Central memory CD8-positive, alpha-beta T cell (primary cell): ENCODE measurements around the gene GPR161.
A peak's percentile ranks its signal among the peaks of the same experiment; 100 is the strongest.

Experiments used
- ATAC-seq: fragments of 150-1000 bp; cut with Tn5 transposase; replicated peaks from 2 replicates; pipeline ENCODE4 v1.10.0; 2022; ENCODE audit warnings: mild to moderate bottlenecking, moderate FRiP score, moderate number of reproducible peaks; ENCODE audit not compliant: poor library complexity, severe bottlenecking; ENCODE audit errors: extremely low read depth
- DNase-seq, 2 donors: peaks; one replicate each; pipeline ENCODE4 v3.0.0; 2021; ENCODE audit warnings: low spot score in 2 of 2
- H3K27ac Mint-ChIP-seq: one replicate; pipeline ENCODE4 v1.8.0; 2022; ENCODE audit warnings: low read depth, mild to moderate bottlenecking, moderate library complexity, mixed read lengths
- H3K27me3 Mint-ChIP-seq: one replicate; pipeline ENCODE4 v1.8.0; 2022; ENCODE audit warnings: mixed read lengths
- H3K36me3 Mint-ChIP-seq: one replicate; pipeline ENCODE4 v1.8.0; 2022; ENCODE audit warnings: mild to moderate bottlenecking, moderate library complexity, mixed read lengths; ENCODE audit not compliant: insufficient read depth
- H3K4me1 Mint-ChIP-seq: one replicate; pipeline ENCODE4 v1.8.0; 2022; ENCODE audit warnings: mixed read lengths
- H3K4me3 Mint-ChIP-seq: one replicate; pipeline ENCODE4 v1.8.0; 2022; ENCODE audit warnings: mild to moderate bottlenecking, moderate library complexity, mixed read lengths
- H3K9me3 Mint-ChIP-seq: one replicate; pipeline ENCODE4 v1.8.0; 2022; ENCODE audit warnings: mixed read lengths

GPR161 gene

GRCh38 chr1:168139070-168139469 is 2.3 kb upstream of the GPR161 start:
- ATAC-seq (no peak), DNase-seq (no peak)
- Mint-ChIP-seq H3K9me3 (no peaks in the 10 kb centered on the region), H3K36me3 (peaks cover 1% of the 10 kb centered on the region), H3K4me1 (peaks cover 16% of the 10 kb centered on the region), H3K4me3 (no peak overlapping the region), H3K27ac (no peak overlapping the region), H3K27me3 (peaks cover 34% of the 10 kb centered on the region)

DNA sequence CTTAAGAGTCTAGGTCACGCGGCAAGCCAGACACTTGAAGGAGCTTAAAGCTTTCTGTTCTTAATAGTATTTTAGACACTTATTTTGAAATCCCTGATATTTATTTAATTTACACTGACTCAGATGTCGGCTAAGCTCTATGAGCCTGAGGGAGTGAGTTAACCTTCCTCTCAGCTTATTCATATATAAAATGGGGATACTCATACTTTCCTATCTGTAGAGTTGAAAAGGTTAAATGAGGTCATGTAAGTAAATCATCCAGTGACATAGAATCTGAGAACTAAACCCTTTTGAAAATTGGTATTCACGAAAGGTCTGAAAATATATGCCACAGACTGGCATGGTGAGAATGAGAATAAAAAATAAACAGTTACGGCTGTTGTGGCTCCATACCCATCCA is 1.4 kb upstream of the GPR161 start:
- H3K36me3 Mint-ChIP-seq = peaks cover 1% of the 10 kb centered on the region

GRCh38 chr1:168137515-168137821 is 738 bp upstream of the GPR161 start:
- Mint-ChIP-seq H3K36me3 (peaks cover 1% of the 10 kb centered on the region), H3K27ac (peak overlapping the region; percentile 82), H3K27me3 (peaks cover 50% of the 10 kb centered on the region), H3K4me3 (peak overlapping the region; percentile 91), H3K4me1 (peaks cover 16% of the 10 kb centered on the region), H3K9me3 (no peaks in the 10 kb centered on the region)
- DNase-seq = no peak
- no peak for ATAC-seq

More for the DNA sequence above, 1.4 kb upstream of the GPR161 start:
- Mint-ChIP-seq H3K4me3 (no peak overlapping the region), H3K4me1 (peaks cover 16% of the 10 kb centered on the region), H3K27me3 (peaks cover 43% of the 10 kb centered on the region), H3K27ac (no peak overlapping the region), H3K9me3 (no peaks in the 10 kb centered on the region)
- DNase-seq (no peak), ATAC-seq (no peak)

DNA sequence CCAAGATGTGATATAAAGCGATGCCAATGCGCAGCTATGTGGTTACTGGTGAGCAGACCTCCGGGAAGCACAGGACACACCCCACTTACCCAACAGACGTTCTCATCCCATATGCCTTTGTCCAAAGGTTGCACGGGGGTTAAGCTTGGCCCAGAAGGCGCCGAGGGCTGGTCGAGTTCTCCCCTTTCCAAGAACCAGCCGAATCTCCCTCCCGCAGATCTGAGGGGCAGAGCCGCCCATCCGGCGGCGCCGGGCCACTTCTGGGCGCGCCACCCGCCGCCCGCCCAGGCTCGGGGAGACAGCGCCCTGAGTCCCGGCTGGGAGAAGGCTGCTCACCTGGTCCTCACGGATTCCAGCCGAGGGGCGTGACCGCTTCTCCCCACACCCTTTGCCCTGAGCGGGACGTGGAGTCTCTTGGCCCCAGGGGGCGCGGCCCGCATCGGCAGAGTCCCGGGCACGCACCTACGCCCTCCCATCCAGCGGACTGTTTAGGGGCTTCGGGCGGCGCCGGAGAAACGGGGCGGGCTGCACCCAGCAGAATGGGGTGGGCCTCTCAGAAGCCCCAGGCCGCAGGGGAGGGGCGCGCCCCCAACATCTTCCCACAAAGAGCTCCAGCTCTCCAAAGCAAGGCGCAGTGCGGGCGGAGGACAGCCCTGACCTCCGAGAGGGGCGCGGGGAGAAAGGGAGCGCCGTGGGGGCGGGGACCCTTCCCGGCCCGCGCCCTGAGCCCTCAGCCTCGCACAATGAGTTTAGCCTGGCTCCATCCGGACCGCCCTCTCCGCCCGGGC is 615 bp downstream of the GPR161 start:
- DNase-seq (no peak), ATAC-seq (peak; percentile 39)
- Mint-ChIP-seq H3K27me3 (peaks cover 60% of the 10 kb centered on the region), H3K4me1 (peaks cover 16% of the 10 kb centered on the region), H3K9me3 (no peaks in the 10 kb centered on the region), H3K27ac (no peak overlapping the region), H3K4me3 (peak overlapping the region; percentile 91), H3K36me3 (peaks cover 1% of the 10 kb centered on the region)

GRCh38 chr1:168135116-168135920 is 1.4 kb downstream of the GPR161 start:
- peaks cover 1% of the 10 kb centered on the region for H3K36me3 Mint-ChIP-seq
- H3K27me3 Mint-ChIP-seq = peaks cover 68% of the 10 kb centered on the region
- no peaks in the 10 kb centered on the region for H3K9me3 Mint-ChIP-seq
- H3K4me1 Mint-ChIP-seq = peaks cover 16% of the 10 kb centered on the region
- H3K27ac Mint-ChIP-seq = no peak overlapping the region
- ATAC-seq (no peak), DNase-seq (no peak)
- H3K4me3 Mint-ChIP-seq = peak overlapping the region; percentile 91

DNA sequence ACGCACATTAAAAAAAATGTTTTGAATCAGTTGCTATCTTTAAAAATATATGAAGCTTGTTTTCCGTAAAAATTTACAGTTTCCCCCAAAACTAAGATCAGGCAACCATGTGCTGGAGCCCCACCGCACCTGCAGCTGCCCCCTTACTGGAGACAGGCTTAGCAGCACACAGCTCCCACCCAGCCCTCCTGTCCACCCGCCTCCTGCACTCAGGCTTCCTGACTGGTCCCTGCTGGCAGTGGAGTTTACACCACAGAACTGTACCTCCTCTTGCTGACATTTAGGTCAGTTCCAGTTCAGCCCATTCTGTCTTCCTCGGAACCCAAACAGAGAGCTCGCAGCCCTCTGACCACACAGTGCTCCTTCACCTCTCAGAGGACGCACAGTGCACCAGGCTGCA is 2.1 kb downstream of the GPR161 start:
- Mint-ChIP-seq H3K4me3 (no peak overlapping the region), H3K9me3 (no peaks in the 10 kb centered on the region), H3K27ac (no peak overlapping the region), H3K27me3 (peaks cover 71% of the 10 kb centered on the region), H3K4me1 (peaks cover 16% of the 10 kb centered on the region), H3K36me3 (peaks cover 1% of the 10 kb centered on the region)
- ATAC-seq (no peak), DNase-seq (no peak)

DNA sequence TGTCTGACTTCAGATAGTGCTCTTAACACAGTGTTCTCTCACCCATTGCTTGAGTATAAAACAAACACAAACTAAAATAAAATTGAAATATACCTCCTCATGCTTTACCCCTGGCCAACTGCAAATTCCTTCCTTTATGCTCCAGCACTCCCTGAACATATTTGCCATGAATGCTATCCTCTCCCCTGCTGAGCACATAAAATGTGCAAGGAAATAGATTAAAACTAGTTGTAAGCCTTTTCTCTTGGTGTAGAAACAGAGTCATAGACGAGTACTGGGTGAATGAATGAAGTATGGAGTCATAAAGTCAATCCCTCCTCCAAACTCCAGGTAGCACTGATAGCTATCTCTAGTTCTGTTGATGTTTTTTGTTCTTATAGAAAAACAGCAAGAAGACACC is 2.6 kb downstream of the GPR161 start:
- ATAC-seq (no peak), DNase-seq (no peak)
- H3K27me3 Mint-ChIP-seq = peaks cover 75% of the 10 kb centered on the region
- H3K4me1 Mint-ChIP-seq = peaks cover 16% of the 10 kb centered on the region
- no peak overlapping the region for H3K4me3 Mint-ChIP-seq
- no peak overlapping the region for H3K27ac Mint-ChIP-seq
- no peaks in the 10 kb centered on the region for H3K9me3 Mint-ChIP-seq
- H3K36me3 Mint-ChIP-seq = peaks cover 1% of the 10 kb centered on the region

GRCh38 chr1:168129933-168130332 is 6.8 kb downstream of the GPR161 start:
- Mint-ChIP-seq H3K4me3 (no peak overlapping the region), H3K36me3 (no peaks in the 10 kb centered on the region), H3K27me3 (peaks cover 74% of the 10 kb centered on the region), H3K27ac (no peak overlapping the region), H3K4me1 (no peaks in the 10 kb centered on the region), H3K9me3 (no peaks in the 10 kb centered on the region)
- ATAC-seq (no peak), DNase-seq (no peak)

- DNase-seq (no peak), ATAC-seq (no peak)
- peaks cover 72% of the 10 kb centered on the region for H3K27me3 Mint-ChIP-seq
- H3K9me3 Mint-ChIP-seq = no peaks in the 10 kb centered on the region
- no peaks in the 10 kb centered on the region for H3K4me1 Mint-ChIP-seq
- H3K36me3 Mint-ChIP-seq = no peaks in the 10 kb centered on the region
- H3K4me3 Mint-ChIP-seq = no peak overlapping the region
- H3K27ac Mint-ChIP-seq = no peak overlapping the region
These were observed 9.2 kb downstream of the GPR161 start for GRCh38 chr1:168127503-168127902.

GRCh38 chr1:168125051-168125450 is 11.7 kb downstream of the GPR161 start:
- ATAC-seq (no peak), DNase-seq (no peak)
- Mint-ChIP-seq H3K27me3 (peaks cover 67% of the 10 kb centered on the region), H3K4me3 (no peak overlapping the region), H3K27ac (no peak overlapping the region), H3K36me3 (no peaks in the 10 kb centered on the region), H3K4me1 (no peaks in the 10 kb centered on the region), H3K9me3 (no peaks in the 10 kb centered on the region)

GRCh38 chr1:168121401-168122011 is 15.2 kb downstream of the GPR161 start:
- no peak overlapping the region for H3K27ac Mint-ChIP-seq
- H3K36me3 Mint-ChIP-seq = no peaks in the 10 kb centered on the region
- no peaks in the 10 kb centered on the region for H3K4me1 Mint-ChIP-seq
- ATAC-seq = no peak
- no peak for DNase-seq
- peaks cover 83% of the 10 kb centered on the region for H3K27me3 Mint-ChIP-seq
- H3K9me3 Mint-ChIP-seq = no peaks in the 10 kb centered on the region
- H3K4me3 Mint-ChIP-seq = no peak overlapping the region

GRCh38 chr1:168119750-168120149 is 17.0 kb downstream of the GPR161 start:
- no peak overlapping the region for H3K4me3 Mint-ChIP-seq
- ATAC-seq = no peak
- H3K9me3 Mint-ChIP-seq = no peaks in the 10 kb centered on the region

More at GRCh38 chr1:168119750-168120149, 17.0 kb downstream of the GPR161 start:
- H3K4me1 Mint-ChIP-seq = no peaks in the 10 kb centered on the region
- no peak overlapping the region for H3K27ac Mint-ChIP-seq
- H3K27me3 Mint-ChIP-seq = peaks cover 78% of the 10 kb centered on the region
- DNase-seq = no peak
- no peaks in the 10 kb centered on the region for H3K36me3 Mint-ChIP-seq
